Measurements from ENCODE around the gene VIT.

VIT gene

GRCh38 chr2:36696533-36696932 is at the start of gene VIT:
VIT (plus strand) TSS chr2:36696707; CDS start chr2:36716371, 19,664 bp downstream.
- in situ Hi-C loops (cut with MboI; ENCODE audit: low sequenced_read_pairs) = no loop called here

- in situ Hi-C loops (cut with MboI; ENCODE audit: low sequenced_read_pairs) = loop anchor here (25.0 kb wide), 1 partner anchor 288 kb away; the partner anchor contains the start of gene CRIM1
Measured at GRCh38 chr2:36650031-36650829, 46.3 kb upstream of the VIT start.

- in situ Hi-C loops (cut with MboI; ENCODE audit: low sequenced_read_pairs) = loop anchor here (25.0 kb wide), 1 partner anchor 291 kb away; the partner anchor contains the start of gene CRIM1
Measured at GRCh38 chr2:36653155-36653554, 43.4 kb upstream of the VIT start.

GRCh38 chr2:36653967-36654694 is 42.4 kb upstream of the VIT start:
- in situ Hi-C loops (cut with MboI; ENCODE audit: low sequenced_read_pairs) = loop anchor here (25.0 kb wide), 1 partner anchor 292 kb away; the partner anchor contains the start of gene CRIM1

- in situ Hi-C loops (cut with MboI; ENCODE audit: low sequenced_read_pairs) = loop anchor here (25.0 kb wide), 1 partner anchor 293 kb away; the partner anchor contains the start of gene CRIM1
Measured at GRCh38 chr2:36655453-36655852, 41.1 kb upstream of the VIT start.

- in situ Hi-C loops (cut with MboI; ENCODE audit: low sequenced_read_pairs) = loop anchor here (25.0 kb wide), 1 partner anchor 295 kb away; the partner anchor contains the start of gene CRIM1
Measured at GRCh38 chr2:36657703-36658102, 38.8 kb upstream of the VIT start.

GRCh38 chr2:36658277-36658748 is 38.2 kb upstream of the VIT start:
- in situ Hi-C loops (cut with MboI; ENCODE audit: low sequenced_read_pairs) = loop anchor here (25.0 kb wide), 1 partner anchor 296 kb away; the partner anchor contains the start of gene CRIM1

- in situ Hi-C loops (cut with MboI; ENCODE audit: low sequenced_read_pairs) = loop anchor here (25.0 kb wide), 1 partner anchor 297 kb away; the partner anchor contains the start of gene CRIM1
Measured at GRCh38 chr2:36659218-36659617, 37.3 kb upstream of the VIT start.

GRCh38 chr2:36659872-36660312 is 36.6 kb upstream of the VIT start:
- in situ Hi-C loops (cut with MboI; ENCODE audit: low sequenced_read_pairs) = loop anchor here (25.0 kb wide), 1 partner anchor 298 kb away; the partner anchor contains the start of gene CRIM1

- in situ Hi-C loops (cut with MboI; ENCODE audit: low sequenced_read_pairs) = loop anchor here (25.0 kb wide), 1 partner anchor 300 kb away; the partner anchor contains the start of gene CRIM1
Measured at GRCh38 chr2:36662638-36663037, 33.9 kb upstream of the VIT start.

- in situ Hi-C loops (cut with MboI; ENCODE audit: low sequenced_read_pairs) = loop anchor here (25.0 kb wide), 1 partner anchor 301 kb away; the partner anchor contains the start of gene CRIM1
Measured at GRCh38 chr2:36663295-36663694, 33.2 kb upstream of the VIT start.

GRCh38 chr2:36663851-36664695 is 32.4 kb upstream of the VIT start:
- in situ Hi-C loops (cut with MboI; ENCODE audit: low sequenced_read_pairs) = loop anchor here (25.0 kb wide), 1 partner anchor 302 kb away; the partner anchor contains the start of gene CRIM1

GRCh38 chr2:36664696-36665076 is 31.8 kb upstream of the VIT start:
- in situ Hi-C loops (cut with MboI; ENCODE audit: low sequenced_read_pairs) = loop anchor here (25.0 kb wide), 1 partner anchor 302 kb away; the partner anchor contains the start of gene CRIM1

GRCh38 chr2:36667931-36668330 is 28.6 kb upstream of the VIT start:
- in situ Hi-C loops (cut with MboI; ENCODE audit: low sequenced_read_pairs) = loop anchor here (25.0 kb wide), 1 partner anchor 306 kb away; the partner anchor contains the start of gene CRIM1

- in situ Hi-C loops (cut with MboI; ENCODE audit: low sequenced_read_pairs) = loop anchor here (25.0 kb wide), 1 partner anchor 309 kb away; the partner anchor contains the start of gene CRIM1
Measured at GRCh38 chr2:36670881-36671595, 25.5 kb upstream of the VIT start.

- in situ Hi-C loops (cut with MboI; ENCODE audit: low sequenced_read_pairs) = loop anchor here (25.0 kb wide), 1 partner anchor 309 kb away; the partner anchor contains the start of gene CRIM1
Measured at GRCh38 chr2:36671731-36672130, 24.8 kb upstream of the VIT start.

- in situ Hi-C loops (cut with MboI; ENCODE audit: low sequenced_read_pairs) = loop anchor here (25.0 kb wide), 1 partner anchor 310 kb away; the partner anchor contains the start of gene CRIM1
Measured at GRCh38 chr2:36672199-36672598, 24.3 kb upstream of the VIT start.

- in situ Hi-C loops (cut with MboI; ENCODE audit: low sequenced_read_pairs) = no loop called here
Measured at GRCh38 chr2:36675579-36676282, 20.8 kb upstream of the VIT start.
